GM19240 (cell line): Measurements from ENCODE around the gene SORCS1.
"Not testable (repeated sequence)": the region's sequence is repeated elsewhere in the genome, so short reads cannot be mapped to it uniquely, and the experiment has no call there.

Source experiments
- DNase-seq: peaks from one replicate; pipeline ENCODE4 v3.0.0; 2011; ENCODE audit warnings: low spot score; ENCODE audit not compliant: insufficient read length

Gene SORCS1

GRCh38 chr10:107054469-107055156 lies 109.9 kb downstream of the SORCS1 start:
- DNase-seq, result no peak

GRCh38 chr10:107051769-107052168 lies 112.7 kb downstream of the SORCS1 start:
- no peak for DNase-seq

- DNase-seq, result no peak
These were observed 121.0 kb downstream of the SORCS1 start for GRCh38 chr10:107043461-107043860.

- DNase-seq, result no peak
These were observed 127.0 kb downstream of the SORCS1 start for GRCh38 chr10:107037192-107038122.

GRCh38 chr10:107033799-107034422 lies 130.6 kb downstream of the SORCS1 start:
- DNase-seq, result no peak

GRCh38 chr10:107032700-107033401 lies 131.7 kb downstream of the SORCS1 start:
- DNase-seq, result no peak

GRCh38 chr10:107031931-107032699 lies 132.4 kb downstream of the SORCS1 start:
- no peak for DNase-seq

GRCh38 chr10:107028236-107028635 lies 136.3 kb downstream of the SORCS1 start:
- no peak for DNase-seq

- DNase-seq, result no peak
These were observed 138.8 kb downstream of the SORCS1 start for GRCh38 chr10:107025676-107026075.

GRCh38 chr10:107024033-107024432 lies 140.5 kb downstream of the SORCS1 start:
- not testable (repeated sequence) for DNase-seq

GRCh38 chr10:107022600-107023354 lies 141.7 kb downstream of the SORCS1 start:
- no peak for DNase-seq

GRCh38 chr10:107019154-107019553 lies 145.4 kb downstream of the SORCS1 start:
- no peak for DNase-seq

- DNase-seq, result no peak
These were observed 151.1 kb downstream of the SORCS1 start for GRCh38 chr10:107013258-107014006.

GRCh38 chr10:107011992-107012391 lies 152.5 kb downstream of the SORCS1 start:
- no peak for DNase-seq

GRCh38 chr10:107011105-107011504 lies 153.4 kb downstream of the SORCS1 start:
- DNase-seq, result no peak

- no peak for DNase-seq
These were observed 154.0 kb downstream of the SORCS1 start for GRCh38 chr10:107010531-107010930.

- DNase-seq, result no peak
These were observed 160.1 kb downstream of the SORCS1 start for GRCh38 chr10:107004362-107004761.

GRCh38 chr10:107002068-107002467 lies 162.4 kb downstream of the SORCS1 start:
- DNase-seq, result no peak

- no peak for DNase-seq
These were observed 165.3 kb downstream of the SORCS1 start for GRCh38 chr10:106999118-106999707.
